Panc1 (cell line): ENCODE measurements around the gene ACER3. TPM values are rescaled to one million over a fixed set of nuclear protein-coding genes. Genes with fewer than 3 reads are reported as not detected.
A peak's percentile ranks its signal among the peaks of the same experiment; 100 is the strongest.

ENCODE experiments used
- ATAC-seq: fragments of 200-7000 bp; cut with Tn5 transposase; 2 replicates; pipeline ENCODE4 v1.9.1; 2020; ENCODE audit warnings: mild to moderate bottlenecking, moderate library complexity
- BruUV-seq: library from RNA; stranded (reverse); fragments of 400-500 nt; replicated peaks from 2 replicates; lab custom pipeline; 2021; lab: Mats Ljungman, UMichigan
- CTCF ChIA-PET: fragments of 300-600 bp; sonication (Branson Sonifier 250); formaldehyde crosslinking; loops from one replicate; lab custom pipeline; 2022; ENCODE audit warnings: antibody characterized with exemption; lab: Charles Lee
- POLR2A ChIA-PET: fragments of 300-600 bp; sonication (Branson Sonifier 250); formaldehyde crosslinking; loops from one replicate; lab custom pipeline; 2022; ENCODE audit warnings: antibody characterized with exemption; lab: Charles Lee
- DNase-seq: peaks from one replicate; pipeline ENCODE4 v3.0.0-alpha.2; 2010; ENCODE audit warnings: low read depth, low spot score
- H3K27ac ChIP-seq: 2 replicates; pipeline ENCODE4 v1.5.1; 2011; ENCODE audit warnings: mild to moderate bottlenecking, low read length, inconsistent platforms
- H3K27me3 ChIP-seq: fragments of 200-500 bp; sonication (Bioruptor generic); 2 replicates; pipeline ENCODE4 v1.6.0; 2014; ENCODE audit warnings: low read length, inconsistent platforms; ENCODE audit not compliant: control insufficient read depth, insufficient read depth
- H3K36me3 ChIP-seq: fragments of 200-500 bp; sonication (Bioruptor generic); 2 replicates; pipeline ENCODE4 v1.5.1; 2014; ENCODE audit warnings: inconsistent platforms, mild to moderate bottlenecking, low read length, moderate library complexity; ENCODE audit not compliant: control insufficient read depth, insufficient read depth
- H3K4me1 ChIP-seq: 2 replicates; pipeline ENCODE4 v1.5.1; 2011; ENCODE audit warnings: inconsistent platforms, mild to moderate bottlenecking, low read length, moderate library complexity; ENCODE audit not compliant: control insufficient read depth, insufficient read depth
- H3K4me3 ChIP-seq, 2 experiments: 2 replicates each; pipeline ENCODE4 v1.5.1; 2011 to 2012; ENCODE audit warnings: low read depth in 2 of 2, low read length in 2 of 2, mild to moderate bottlenecking in 2 of 2, inconsistent platforms in 1 of 2, moderate library complexity in 1 of 2
- H3K9me3 ChIP-seq: fragments of 200-500 bp; sonication (Bioruptor generic); 2 replicates; pipeline ENCODE4 v1.5.1; 2014; ENCODE audit warnings: low read depth, mild to moderate bottlenecking, inconsistent platforms, low read length, moderate library complexity; ENCODE audit not compliant: control insufficient read depth, insufficient read depth
- POLR2AphosphoS5 ChIP-seq: IDR thresholded peaks from 2 replicates; pipeline ENCODE4 v1.6.1; 2012; ENCODE audit warnings: mild to moderate bottlenecking, low read depth, low read length, moderate library complexity
- SIN3A ChIP-seq: IDR thresholded peaks from 2 replicates; pipeline ENCODE4 v1.6.1; 2012; ENCODE audit warnings: low read depth, mild to moderate bottlenecking, low read length, moderate library complexity, borderline replicate concordance; ENCODE audit not compliant: insufficient read depth
- TCF7L2 ChIP-seq: IDR thresholded peaks from 2 replicates; pipeline ENCODE4 v1.6.1; 2011; ENCODE audit warnings: mild to moderate bottlenecking, low read depth, low read length, inconsistent platforms
- in situ Hi-C: cut with HindIII; loops from 2 replicates; pipeline ENCODE4 v1.10.0; 2016; ENCODE audit warnings: low sequenced_read_pairs, low pct_unique_long_range_greater_than_20kb
- intact Hi-C: fragments of 100-400 bp; cut with micrococcal nuclease; formaldehyde crosslinking; loops from one replicate; pipeline ENCODE4 v1.10.0; 2022; ENCODE audit not compliant: unreplicated experiment
- total RNA-seq: library from RNA; stranded (reverse); gene quantifications from one replicate; pipeline ENCODE4 v1.2.1, GENCODE V29; 2021; ENCODE audit not compliant: unreplicated experiment
- TF ChIP-seq, protein P1 (sequence below): fragments of 450-650 bp; IDR thresholded peaks from 2 replicates; pipeline ENCODE4 v1.5.1; 2017; ENCODE audit warnings: mild to moderate bottlenecking
- TF ChIP-seq, protein P2 (sequence below), 2 experiments: IDR thresholded peaks; 2 replicates each; pipeline ENCODE4 v1.6.1; 2011 to 2012; ENCODE audit warnings: low read depth in 2 of 2, control low read depth in 1 of 2, low read length in 1 of 2, mild to moderate bottlenecking in 1 of 2, moderate library complexity in 1 of 2; ENCODE audit not compliant: insufficient read depth in 1 of 2

ACER3 gene
- total RNA-seq, 1 experiment from 2014 or later, result 41.8 TPM

DNA sequence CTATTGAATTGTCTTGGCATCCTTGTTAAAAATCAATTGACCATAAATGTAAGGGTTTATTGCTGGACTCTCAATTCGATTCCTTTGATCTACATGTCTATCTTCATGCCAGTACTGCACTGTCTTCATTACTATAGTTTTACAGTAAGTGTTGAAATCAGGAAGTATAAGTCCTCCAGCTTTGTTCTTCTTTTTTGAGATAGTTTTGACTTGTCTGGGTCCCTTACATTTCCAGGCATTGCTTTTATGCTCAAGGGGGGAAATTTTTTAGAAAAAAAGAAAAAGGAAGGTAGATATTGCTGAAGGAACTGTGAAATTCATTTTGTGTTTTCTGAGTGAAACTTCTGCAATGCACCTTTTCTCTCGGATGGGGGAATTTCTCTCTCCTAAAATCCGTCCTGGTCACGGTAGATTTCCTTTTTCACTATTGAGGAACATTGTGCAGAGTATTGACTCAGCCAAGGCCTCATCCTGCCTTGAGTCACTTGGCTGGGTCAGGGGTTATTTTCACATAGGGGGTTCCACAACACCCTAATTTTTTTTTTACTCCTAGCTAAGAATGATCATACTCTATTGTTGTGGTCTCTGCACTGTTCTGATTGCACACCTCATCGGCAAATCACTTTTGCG, 2.8 kb upstream of the ACER3 start:
- H3K27ac ChIP-seq, result no peak overlapping the region
- POLR2A ChIA-PET, result no interaction called here
- in situ Hi-C loops (no loop called here), intact Hi-C loops (no loop called here)
- ATAC-seq (no peak), DNase-seq (no peak)
- no peak for TF ChIP-seq SIN3A
- TF ChIP-seq, protein P1, sequence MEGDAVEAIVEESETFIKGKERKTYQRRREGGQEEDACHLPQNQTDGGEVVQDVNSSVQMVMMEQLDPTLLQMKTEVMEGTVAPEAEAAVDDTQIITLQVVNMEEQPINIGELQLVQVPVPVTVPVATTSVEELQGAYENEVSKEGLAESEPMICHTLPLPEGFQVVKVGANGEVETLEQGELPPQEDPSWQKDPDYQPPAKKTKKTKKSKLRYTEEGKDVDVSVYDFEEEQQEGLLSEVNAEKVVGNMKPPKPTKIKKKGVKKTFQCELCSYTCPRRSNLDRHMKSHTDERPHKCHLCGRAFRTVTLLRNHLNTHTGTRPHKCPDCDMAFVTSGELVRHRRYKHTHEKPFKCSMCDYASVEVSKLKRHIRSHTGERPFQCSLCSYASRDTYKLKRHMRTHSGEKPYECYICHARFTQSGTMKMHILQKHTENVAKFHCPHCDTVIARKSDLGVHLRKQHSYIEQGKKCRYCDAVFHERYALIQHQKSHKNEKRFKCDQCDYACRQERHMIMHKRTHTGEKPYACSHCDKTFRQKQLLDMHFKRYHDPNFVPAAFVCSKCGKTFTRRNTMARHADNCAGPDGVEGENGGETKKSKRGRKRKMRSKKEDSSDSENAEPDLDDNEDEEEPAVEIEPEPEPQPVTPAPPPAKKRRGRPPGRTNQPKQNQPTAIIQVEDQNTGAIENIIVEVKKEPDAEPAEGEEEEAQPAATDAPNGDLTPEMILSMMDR, result no peak
- H3K36me3 ChIP-seq, result no peaks in the 10 kb centered on the region; the same call in 1 of the 2 replicates
- H3K4me1 ChIP-seq, result peaks cover 13% of the 10 kb centered on the region
- no peaks in the 10 kb centered on the region for H3K27me3 ChIP-seq
- no peaks in the 10 kb centered on the region for H3K9me3 ChIP-seq
- BruUV-seq, result no TSS peak
- CTCF ChIA-PET, result no interaction called here
- no peak overlapping the region for H3K4me3 ChIP-seq

DNA sequence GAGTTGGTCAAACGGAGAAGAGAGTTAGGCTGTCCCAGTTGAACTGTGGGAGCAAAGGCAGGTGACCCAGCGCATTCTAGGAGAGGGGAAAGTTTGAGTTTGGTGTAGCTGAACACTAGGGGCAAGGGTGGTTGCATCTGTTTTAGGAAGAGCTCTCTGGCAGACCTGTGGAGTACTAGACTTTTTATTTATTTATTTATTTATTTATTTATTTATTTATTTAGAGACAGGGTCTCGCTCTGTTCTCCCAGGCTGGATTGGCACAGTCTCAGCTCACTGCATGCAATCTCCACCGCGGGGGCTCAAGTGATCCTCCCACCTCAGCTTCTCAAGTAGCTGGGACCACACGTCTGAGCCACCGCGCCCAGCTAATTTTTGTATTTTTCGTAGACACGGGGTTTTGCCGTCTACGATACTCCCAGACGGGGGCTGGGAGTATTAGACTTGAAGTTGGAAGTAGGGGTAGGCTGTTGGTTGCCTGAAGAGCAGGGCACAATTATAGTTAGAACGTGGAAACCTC, 950 bp upstream of the ACER3 start:
- H3K27ac ChIP-seq, result peak overlapping the region; percentile 89
- H3K27me3 ChIP-seq, result no peaks in the 10 kb centered on the region
- TF ChIP-seq TCF7L2, result no peak
- no peak for TF ChIP-seq POLR2AphosphoS5
- no peak for TF ChIP-seq SIN3A
- TF ChIP-seq, protein P2, sequence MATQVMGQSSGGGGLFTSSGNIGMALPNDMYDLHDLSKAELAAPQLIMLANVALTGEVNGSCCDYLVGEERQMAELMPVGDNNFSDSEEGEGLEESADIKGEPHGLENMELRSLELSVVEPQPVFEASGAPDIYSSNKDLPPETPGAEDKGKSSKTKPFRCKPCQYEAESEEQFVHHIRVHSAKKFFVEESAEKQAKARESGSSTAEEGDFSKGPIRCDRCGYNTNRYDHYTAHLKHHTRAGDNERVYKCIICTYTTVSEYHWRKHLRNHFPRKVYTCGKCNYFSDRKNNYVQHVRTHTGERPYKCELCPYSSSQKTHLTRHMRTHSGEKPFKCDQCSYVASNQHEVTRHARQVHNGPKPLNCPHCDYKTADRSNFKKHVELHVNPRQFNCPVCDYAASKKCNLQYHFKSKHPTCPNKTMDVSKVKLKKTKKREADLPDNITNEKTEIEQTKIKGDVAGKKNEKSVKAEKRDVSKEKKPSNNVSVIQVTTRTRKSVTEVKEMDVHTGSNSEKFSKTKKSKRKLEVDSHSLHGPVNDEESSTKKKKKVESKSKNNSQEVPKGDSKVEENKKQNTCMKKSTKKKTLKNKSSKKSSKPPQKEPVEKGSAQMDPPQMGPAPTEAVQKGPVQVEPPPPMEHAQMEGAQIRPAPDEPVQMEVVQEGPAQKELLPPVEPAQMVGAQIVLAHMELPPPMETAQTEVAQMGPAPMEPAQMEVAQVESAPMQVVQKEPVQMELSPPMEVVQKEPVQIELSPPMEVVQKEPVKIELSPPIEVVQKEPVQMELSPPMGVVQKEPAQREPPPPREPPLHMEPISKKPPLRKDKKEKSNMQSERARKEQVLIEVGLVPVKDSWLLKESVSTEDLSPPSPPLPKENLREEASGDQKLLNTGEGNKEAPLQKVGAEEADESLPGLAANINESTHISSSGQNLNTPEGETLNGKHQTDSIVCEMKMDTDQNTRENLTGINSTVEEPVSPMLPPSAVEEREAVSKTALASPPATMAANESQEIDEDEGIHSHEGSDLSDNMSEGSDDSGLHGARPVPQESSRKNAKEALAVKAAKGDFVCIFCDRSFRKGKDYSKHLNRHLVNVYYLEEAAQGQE (IDR thresholded peaks at IDR 0.05; ENCODE audit: insufficient read depth in 1 of 2, low read depth in 2 of 2, low read length in 1 of 2), result no peak

DNA sequence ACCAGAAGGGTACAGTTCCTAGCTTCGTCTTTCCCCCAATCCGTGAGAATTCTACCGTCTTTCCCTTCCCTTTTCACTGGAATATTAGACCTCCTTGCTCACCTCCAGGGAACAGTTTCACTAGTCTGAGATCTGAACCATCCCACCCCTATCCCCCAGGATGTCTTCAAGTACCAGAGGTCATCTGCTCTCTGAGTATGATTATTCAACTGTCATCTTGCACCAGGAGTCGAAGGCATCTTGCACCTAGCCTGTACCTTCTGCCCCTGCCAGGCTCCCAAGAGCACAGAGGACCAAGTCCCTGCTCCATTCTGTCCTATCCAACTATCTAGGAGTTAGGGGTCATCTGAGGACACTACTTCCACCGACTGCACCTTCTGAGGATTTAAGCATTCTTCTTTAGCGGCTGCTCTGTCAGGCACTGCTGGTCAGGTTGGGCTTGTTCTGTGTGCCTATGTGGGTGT, 804 bp downstream of the ACER3 start:
- H3K27me3 ChIP-seq, result no peaks in the 10 kb centered on the region
- no peaks in the 10 kb centered on the region; the same call in 1 of the 2 replicates for H3K36me3 ChIP-seq
- H3K27ac ChIP-seq, result peak overlapping the region; percentile 80
- CTCF ChIA-PET, result interaction anchor here (1.2 kb wide), 1 partner anchor 59 kb away, joined by 3 read pairs; no protein-coding TSS in a partner anchor
- no TSS peak for BruUV-seq
- in situ Hi-C loops, result no loop called here
- H3K4me1 ChIP-seq, result peaks cover 13% of the 10 kb centered on the region
- no peak for DNase-seq
- ATAC-seq, result peak; percentile 3; the same call in 1 of the 2 replicates
- POLR2A ChIA-PET, result interaction anchor here (0.7 kb wide), 1 partner anchor 52 kb away, joined by 5 read pairs; no protein-coding TSS in a partner anchor
- H3K4me3 ChIP-seq, result peak overlapping the region; percentile 67 to 71
- intact Hi-C loops, result no loop called here
- no peaks in the 10 kb centered on the region for H3K9me3 ChIP-seq
- TF ChIP-seq TCF7L2 (no peak), SIN3A (no peak), POLR2AphosphoS5 (no peak)
- TF ChIP-seq, protein P2 (IDR thresholded peaks at IDR 0.05; ENCODE audit: insufficient read depth in 1 of 2, low read depth in 2 of 2, low read length in 1 of 2), result no peak
- TF ChIP-seq, protein P1, result no peak; the same call in none of the 2 replicates

More for the DNA sequence above, 950 bp upstream of the ACER3 start:
- Histone ChIP-seq H3K4me3 (no peak overlapping the region; a peak in 1 of 4 replicates), H3K36me3 (no peaks in the 10 kb centered on the region; the same call in 1 of the 2 replicates), H3K9me3 (no peaks in the 10 kb centered on the region), H3K4me1 (peaks cover 13% of the 10 kb centered on the region)
- in situ Hi-C loops, result no loop called here
- ChIA-PET POLR2A (no interaction called here), CTCF (no interaction called here)
- BruUV-seq, result no TSS peak
- ATAC-seq (no peak), DNase-seq (no peak)
- intact Hi-C loops, result no loop called here
